Measurements from ENCODE around the gene ASB1. TPM values are rescaled to one million over a fixed set of nuclear protein-coding genes. Genes with fewer than 3 reads are reported as not detected.

The ASB1 gene
- total RNA-seq, 1 experiment from 2014 or later, result 28.9 TPM

GRCh38 chr2:238461916-238462315 lies 35.2 kb downstream of the ASB1 start:
- no peaks in the 10 kb centered on the region for H3K36me3 ChIP-seq (ENCODE audit: low read depth, low read length)
- H3K27ac ChIP-seq (ENCODE audit: low read length), result no peak overlapping the region
- no peaks in the 10 kb centered on the region for H3F3A ChIP-seq (ENCODE audit: low read length, unreplicated experiment)
- no peak for TF ChIP-seq EZH2 (IDR thresholded peaks at IDR 0.05; ENCODE audit: low read length, unreplicated experiment)
- no peak for TF ChIP-seq EZH2phosphoT487 (IDR thresholded peaks at IDR 0.05; ENCODE audit: borderline replicate concordance, low read length)
- TF ChIP-seq CTCF (conservative IDR thresholded peaks at IDR 0.05; ENCODE audit: low read depth, low read length), result no peak
- H3K4me2 ChIP-seq (ENCODE audit: low read length), result no peak overlapping the region
- intact Hi-C loops (cut with micrococcal nuclease), result loop anchor here (2.0 kb wide), 1 partner anchor 91 kb away; no protein-coding TSS in a partner anchor
- no TSS peak for BruUV-seq (replicated peaks)
- H3K4me1 ChIP-seq (ENCODE audit: insufficient read depth, low read length), result peaks cover 10% of the 10 kb centered on the region; the same call in 1 of the 2 replicates
- no peak for DNase-seq
- H2AFZ ChIP-seq (ENCODE audit: low read length), result no peak overlapping the region
- no peaks in the 10 kb centered on the region for H3K79me2 ChIP-seq (ENCODE audit: low read length)
- H4K20me1 ChIP-seq (ENCODE audit: low read length), result no peaks in the 10 kb centered on the region
- no peaks in the 10 kb centered on the region for H3K9me3 ChIP-seq (ENCODE audit: low read length)
- no peaks in the 10 kb centered on the region for H3K9me2 ChIP-seq (replicated peaks; ENCODE audit: low read length)
- POLR2A ChIA-PET (ENCODE audit: unreplicated experiment), result no interaction called here
- H3K9ac ChIP-seq (ENCODE audit: low read length), result no peak overlapping the region
- CTCF ChIA-PET, result no interaction called here
- H3K4me3 ChIP-seq (ENCODE audit: low read length), result no peak overlapping the region
- no peaks in the 10 kb centered on the region for H3K27me3 ChIP-seq (ENCODE audit: low read length)
- ATAC-seq, result no peak

- no peaks in the 10 kb centered on the region for H3K27me3 ChIP-seq (ENCODE audit: low read length)
- ATAC-seq, result peak; percentile 72
- H3K27ac ChIP-seq (ENCODE audit: low read length), result no peak overlapping the region
- peak; percentile 73 for DNase-seq
- TF ChIP-seq CTCF (conservative IDR thresholded peaks at IDR 0.05; ENCODE audit: low read depth, low read length) (peak; percentile 80), EZH2phosphoT487 (IDR thresholded peaks at IDR 0.05; ENCODE audit: borderline replicate concordance, low read length) (no peak)
- ChIA-PET POLR2A (ENCODE audit: unreplicated experiment) (no interaction called here), CTCF (no interaction called here)
- no peak overlapping the region for H3K4me3 ChIP-seq (ENCODE audit: low read length)
- H3K79me2 ChIP-seq (ENCODE audit: low read length), result no peaks in the 10 kb centered on the region
- H3F3A ChIP-seq (ENCODE audit: low read length, unreplicated experiment), result no peaks in the 10 kb centered on the region
- H3K9me3 ChIP-seq (ENCODE audit: low read length), result no peaks in the 10 kb centered on the region
- H3K36me3 ChIP-seq (ENCODE audit: low read depth, low read length), result no peaks in the 10 kb centered on the region
- H3K9ac ChIP-seq (ENCODE audit: low read length), result no peak overlapping the region
- intact Hi-C loops (cut with micrococcal nuclease), result loop anchor here (2.0 kb wide), 1 partner anchor 92 kb away; no protein-coding TSS in a partner anchor
- H2AFZ ChIP-seq (ENCODE audit: low read length), result no peak overlapping the region
- no peaks in the 10 kb centered on the region for H3K9me2 ChIP-seq (replicated peaks; ENCODE audit: low read length)
- BruUV-seq (replicated peaks), result no TSS peak
- H4K20me1 ChIP-seq (ENCODE audit: low read length), result no peaks in the 10 kb centered on the region
- no peak overlapping the region for H3K4me2 ChIP-seq (ENCODE audit: low read length)
- peaks cover 19% of the 10 kb centered on the region for H3K4me1 ChIP-seq (ENCODE audit: insufficient read depth, low read length)
These were observed 36.2 kb downstream of the ASB1 start for GRCh38 chr2:238462782-238463396.

DNA sequence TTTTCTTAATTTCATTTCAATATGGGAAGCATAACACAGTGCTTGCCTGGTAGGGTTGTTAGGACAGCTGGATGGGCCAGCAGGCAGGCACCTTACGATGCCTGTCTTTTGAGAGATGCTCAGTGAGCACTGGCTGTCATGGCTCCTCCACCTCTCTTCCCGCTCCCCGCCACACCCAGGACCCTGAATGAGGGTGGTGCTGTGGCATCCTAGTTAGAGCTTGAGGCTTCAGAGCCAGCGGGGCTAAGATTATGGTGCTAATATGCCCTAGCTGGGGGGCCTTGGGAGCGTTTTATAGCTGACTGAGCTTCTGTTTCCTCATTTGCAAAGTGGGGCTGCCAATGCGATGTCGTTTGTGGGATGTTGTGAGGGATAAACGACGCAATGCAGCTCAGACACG lies 37.7 kb downstream of the ASB1 start:
- no TSS peak for BruUV-seq (replicated peaks)
- intact Hi-C loops (cut with micrococcal nuclease), result no loop called here
- CTCF ChIA-PET, result no interaction called here

More for the DNA sequence above, 37.7 kb downstream of the ASB1 start:
- H4K20me1 ChIP-seq (ENCODE audit: low read length), result no peaks in the 10 kb centered on the region
- no peak overlapping the region for H2AFZ ChIP-seq (ENCODE audit: low read length)
- H3K79me2 ChIP-seq (ENCODE audit: low read length), result no peaks in the 10 kb centered on the region
- no peak overlapping the region for H3K27ac ChIP-seq (ENCODE audit: low read length)
- no peak overlapping the region for H3K4me2 ChIP-seq (ENCODE audit: low read length)
- peaks cover 4% of the 10 kb centered on the region for H3F3A ChIP-seq (ENCODE audit: low read length, unreplicated experiment)
- 0 out of 2 replicates have a peak, but pooled peaks cover 2% of the 10 kb centered on the region for H3K36me3 ChIP-seq (ENCODE audit: low read depth, low read length)
- no peak overlapping the region for H3K4me3 ChIP-seq (ENCODE audit: low read length)
- H3K9ac ChIP-seq (ENCODE audit: low read length), result no peak overlapping the region
- no peak for ATAC-seq
- DNase-seq, result no peak
- POLR2A ChIA-PET (ENCODE audit: unreplicated experiment), result no interaction called here
- no peaks in the 10 kb centered on the region for H3K9me3 ChIP-seq (ENCODE audit: low read length)
- TF ChIP-seq EZH2phosphoT487 (IDR thresholded peaks at IDR 0.05; ENCODE audit: borderline replicate concordance, low read length) (no peak), EZH2 (IDR thresholded peaks at IDR 0.05; ENCODE audit: low read length, unreplicated experiment) (no peak), CTCF (conservative IDR thresholded peaks at IDR 0.05; ENCODE audit: low read depth, low read length) (no peak)
- no peaks in the 10 kb centered on the region for H3K9me2 ChIP-seq (replicated peaks; ENCODE audit: low read length)
- no peaks in the 10 kb centered on the region for H3K27me3 ChIP-seq (ENCODE audit: low read length)
- peaks cover 25% of the 10 kb centered on the region for H3K4me1 ChIP-seq (ENCODE audit: insufficient read depth, low read length)
